ENCODE results near the gene CPZ.

DNA sequence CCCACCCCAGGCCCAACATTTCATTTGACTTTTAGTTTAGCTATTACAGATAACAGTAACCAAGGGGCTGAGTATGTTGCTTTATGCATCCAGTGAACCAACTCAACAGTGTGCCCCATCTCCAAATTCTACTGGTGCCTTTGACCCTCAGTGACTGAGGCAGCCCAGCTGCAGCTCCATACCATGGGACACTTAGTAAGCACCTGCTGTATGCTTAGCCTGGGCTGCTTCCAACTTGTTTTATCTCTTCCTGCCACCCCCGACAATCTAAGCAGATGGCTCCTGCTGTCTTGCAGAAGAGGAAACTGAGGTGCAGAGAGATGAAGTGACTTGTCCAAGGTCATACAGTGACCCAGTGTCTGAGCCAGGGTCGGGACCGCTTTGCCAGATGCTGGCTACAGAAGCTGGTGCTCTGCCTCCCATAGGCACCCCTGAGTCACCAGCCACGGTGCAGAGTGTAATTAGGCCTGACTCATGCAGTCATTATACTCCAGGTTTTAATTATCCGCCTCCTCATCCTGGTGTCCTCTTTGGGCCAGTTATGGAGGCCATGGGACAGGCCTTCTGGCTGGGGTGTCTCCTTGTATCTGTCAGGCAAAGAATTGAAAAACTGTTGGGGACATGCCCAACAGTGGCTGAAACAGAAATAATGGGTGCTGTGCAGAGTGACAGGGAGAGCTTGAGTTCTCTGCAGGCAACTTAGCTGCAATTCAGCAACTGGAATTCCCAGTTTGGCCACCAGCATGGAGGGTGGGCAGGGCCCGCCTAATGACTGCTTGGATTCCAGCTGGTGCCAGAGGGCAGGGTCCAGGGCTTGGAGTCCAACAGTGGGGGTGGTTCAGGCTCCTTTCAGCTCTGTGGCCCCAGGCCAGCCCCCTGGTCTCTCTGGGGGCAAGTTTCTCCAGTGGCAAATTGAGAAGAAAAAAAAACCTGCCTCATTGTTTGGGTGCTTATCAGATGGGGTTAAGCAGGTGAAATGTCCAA lies 20.6 kb upstream of the CPZ start:
- TF ChIP-seq CTCF (IDR thresholded peaks at IDR 0.05) (no peak), POLR2A (IDR thresholded peaks at IDR 0.05) (no peak)

Data from adrenal gland (tissue), 5 donors.